H1 (cell line): ENCODE data around the gene TPM1. TPM values are rescaled to one million over a fixed set of nuclear protein-coding genes. Genes with fewer than 3 reads are reported as not detected.
A peak's percentile ranks its signal among the peaks of the same experiment; 100 is the strongest.

ENCODE experiments used
- CTCF ChIA-PET: fragments of 300-600 bp; sonication (Branson Sonifier 250); formaldehyde crosslinking; loops from one replicate; lab custom pipeline; 2021; ENCODE audit not compliant: partially characterized antibody; lab: Charles Lee
- POLR2A ChIA-PET: fragments of 300-600 bp; sonication (Branson Sonifier 250); formaldehyde crosslinking; loops from one replicate; lab custom pipeline; 2021; ENCODE audit warnings: inconsistent platforms; ENCODE audit not compliant: partially characterized antibody; lab: Charles Lee
- DNase-seq, 2 experiments: peaks; one replicate each; pipeline versions ENCODE4 v3.0.0 to v3.0.0-alpha.2; 2010 to 2022; ENCODE audit warnings: low spot score in 2 of 2, low read depth in 1 of 2, mixed read lengths in 1 of 2
- FAIRE-seq: peaks from 2 replicates; lab custom pipeline; 2011; peaks lifted over from hg19 to GRCh38; lab: Jason Lieb, UNC
- H2AFZ ChIP-seq: 2 replicates; pipeline ENCODE4 v1.8.1; 2012; ENCODE audit warnings: low read length, inconsistent platforms
- H2AK5ac ChIP-seq: 2 replicates; pipeline ENCODE4 v1.6.1; 2013; ENCODE audit warnings: low read depth, low read length
- H2BK120ac ChIP-seq: replicated peaks from 2 replicates; pipeline ENCODE3; 2013; ENCODE audit warnings: low read depth, low read length, inconsistent platforms
- H2BK12ac ChIP-seq: 2 replicates; pipeline ENCODE4 v1.6.1; 2013; ENCODE audit warnings: low read depth, low read length
- H2BK15ac ChIP-seq: 2 replicates; pipeline ENCODE4 v1.6.1; 2013; ENCODE audit warnings: low read length
- H2BK20ac ChIP-seq: 2 replicates; pipeline ENCODE4 v1.6.1; 2013; ENCODE audit warnings: low read length
- H2BK5ac ChIP-seq: 2 replicates; pipeline ENCODE4 v1.6.1; 2013; ENCODE audit warnings: low read depth, low read length
- H3K14ac ChIP-seq: 2 replicates; pipeline ENCODE4 v1.6.1; 2013; ENCODE audit warnings: inconsistent platforms; ENCODE audit not compliant: insufficient read length
- H3K18ac ChIP-seq: 2 replicates; pipeline ENCODE4 v1.6.1; 2013; ENCODE audit warnings: low read length; ENCODE audit errors: extremely low read depth
- H3K23ac ChIP-seq: 2 replicates; pipeline ENCODE4 v1.6.1; 2013; ENCODE audit warnings: inconsistent platforms; ENCODE audit not compliant: insufficient read length
- H3K23me2 ChIP-seq: 2 replicates; pipeline ENCODE4 v1.6.1; 2013; ENCODE audit warnings: low read depth, low read length
- H3K27ac ChIP-seq: 2 replicates; pipeline ENCODE4 v1.6.1; 2011; ENCODE audit warnings: low read depth, low read length, inconsistent platforms
- H3K27me3 ChIP-seq, 4 experiments: replicated peaks in 1 of 4; 1 replicate in 1 of 4; 2 replicates in 3 of 4; pipeline versions ENCODE4 v1.6.1 to v1.8.1; 2011 to 2013; ENCODE audit warnings: low read length in 3 of 4, mild to moderate bottlenecking in 3 of 4, inconsistent platforms in 2 of 4, mixed read lengths in 2 of 4, moderate library complexity in 1 of 4; ENCODE audit not compliant: control insufficient read depth in 3 of 4, insufficient read depth in 3 of 4; ENCODE audit errors: extremely low read depth in 1 of 4
- H3K36me3 ChIP-seq, 4 experiments: 2 replicates each; pipeline versions ENCODE4 v1.6.1 to v1.8.1; 2011 to 2013; ENCODE audit warnings: mild to moderate bottlenecking in 4 of 4, low read length in 3 of 4, moderate library complexity in 2 of 4, control low read depth in 1 of 4, inconsistent platforms in 1 of 4; ENCODE audit not compliant: insufficient read depth in 4 of 4, control insufficient read depth in 2 of 4
- H3K4ac ChIP-seq: replicated peaks from 2 replicates; pipeline ENCODE3; 2013; ENCODE audit warnings: low read length, low read depth, mixed read lengths, inconsistent platforms; ENCODE audit not compliant: insufficient read length
- H3K4me1 ChIP-seq, 4 experiments: replicated peaks in 1 of 4; 1 replicate in 1 of 4; 2 replicates in 3 of 4; pipeline versions ENCODE4 v1.6.1 to v1.8.1; 2011 to 2013; ENCODE audit warnings: low read length in 3 of 4, inconsistent platforms in 2 of 4, mixed read lengths in 1 of 4; ENCODE audit not compliant: insufficient read depth in 4 of 4, control insufficient read depth in 3 of 4
- H3K4me2 ChIP-seq, 2 experiments: 2 replicates each; pipeline versions ENCODE4 v1.6.1 to v1.8.1; 2011 to 2013; ENCODE audit warnings: low read depth in 2 of 2, low read length in 2 of 2, control low read depth in 1 of 2, inconsistent platforms in 1 of 2, mild to moderate bottlenecking in 1 of 2; ENCODE audit not compliant: insufficient read depth in 1 of 2
- H3K4me3 ChIP-seq, 4 experiments: fragments of 200-600, 300-600 bp in 1 of 4; sonication (generic), shearing (Covaris generic), sonication (Bioruptor Twin) in 1 of 4; 2 replicates each; pipeline versions ENCODE4 v1.5.1 to v1.8.1; 2011 to 2016; ENCODE audit warnings: low read length in 4 of 4, low read depth in 3 of 4, control low read depth in 2 of 4, inconsistent platforms in 2 of 4, mild to moderate bottlenecking in 2 of 4, mixed read lengths in 1 of 4, moderate library complexity in 1 of 4; ENCODE audit not compliant: insufficient read depth in 2 of 4; ENCODE audit errors: extremely low read depth in 1 of 4
- H3K56ac ChIP-seq: replicated peaks from 2 replicates; pipeline ENCODE3; 2013; ENCODE audit warnings: low read depth, mild to moderate bottlenecking, mixed read lengths, low read length, inconsistent platforms; ENCODE audit not compliant: insufficient read length
- H3K79me1 ChIP-seq: 2 replicates; pipeline ENCODE4 v1.6.1; 2013; ENCODE audit warnings: low read depth, low read length, control low read depth
- H3K79me2 ChIP-seq, 2 experiments: 2 replicates each; pipeline versions ENCODE4 v1.6.1 to v1.8.1; 2012 to 2013; ENCODE audit warnings: low read length in 2 of 2, mild to moderate bottlenecking in 2 of 2, inconsistent platforms in 1 of 2; ENCODE audit not compliant: insufficient read depth in 2 of 2, control insufficient read depth in 1 of 2
- H3K9ac ChIP-seq, 4 experiments: replicated peaks in 1 of 4; 1 replicate in 1 of 4; 2 replicates in 3 of 4; pipeline versions ENCODE4 v1.6.1 to v1.8.1; 2011 to 2013; ENCODE audit warnings: low read depth in 3 of 4, low read length in 3 of 4, control low read depth in 2 of 4, mild to moderate bottlenecking in 2 of 4, moderate library complexity in 2 of 4, inconsistent platforms in 1 of 4; ENCODE audit errors: extremely low read depth in 1 of 4
- H3K9me3 ChIP-seq, 2 experiments: 2 replicates each; pipeline versions ENCODE4 v1.6.1 to v1.8.1; 2012 to 2013; ENCODE audit warnings: mild to moderate bottlenecking in 2 of 2, moderate library complexity in 2 of 2, control low read depth in 1 of 2, inconsistent platforms in 1 of 2, low read depth in 1 of 2, low read length in 1 of 2, mixed read lengths in 1 of 2; ENCODE audit not compliant: insufficient read depth in 2 of 2
- H4K20me1 ChIP-seq, 2 experiments: replicated peaks in 1 of 2; 2 replicates each; pipeline versions ENCODE3 to v1.8.1; 2011 to 2013; ENCODE audit warnings: inconsistent platforms in 2 of 2, low read length in 2 of 2, mild to moderate bottlenecking in 1 of 2; ENCODE audit not compliant: insufficient read depth in 2 of 2, control insufficient read depth in 1 of 2
- H4K5ac ChIP-seq: 2 replicates; pipeline ENCODE4 v1.6.1; 2013; ENCODE audit warnings: low read length, low read depth, mixed read lengths, inconsistent platforms; ENCODE audit not compliant: insufficient read length
- H4K8ac ChIP-seq: 2 replicates; pipeline ENCODE4 v1.8.0; 2013; ENCODE audit warnings: mild to moderate bottlenecking, moderate library complexity, low read length, inconsistent platforms; ENCODE audit not compliant: insufficient read depth; ENCODE audit errors: extremely low read depth
- H4K91ac ChIP-seq: replicated peaks from 2 replicates; pipeline ENCODE3; 2013; ENCODE audit warnings: low read length, mixed read lengths, inconsistent platforms; ENCODE audit not compliant: insufficient read length
- EZH2 ChIP-seq: fragments of 200-600 bp; sonication (generic); IDR thresholded peaks from 2 replicates; pipeline ENCODE4 v1.7.1; 2012; ENCODE audit warnings: low read depth, mild to moderate bottlenecking, moderate library complexity, low read length, inconsistent platforms; ENCODE audit not compliant: severe bottlenecking
- FOSL1 ChIP-seq: IDR thresholded peaks from 2 replicates; pipeline ENCODE4 v1.6.1; 2011; ENCODE audit warnings: mild to moderate bottlenecking, low read depth, low read length, moderate library complexity; ENCODE audit not compliant: insufficient read depth
- KDM1A ChIP-seq: fragments of 200-600, 300-600 bp; sonication (generic); IDR thresholded peaks from 2 replicates; pipeline ENCODE4 v1.7.1; 2016; ENCODE audit warnings: mild to moderate bottlenecking, low read length, borderline replicate concordance
- KDM4A ChIP-seq: IDR thresholded peaks from one replicate; pipeline ENCODE4 v1.7.1; 2012; ENCODE audit warnings: low read depth, mild to moderate bottlenecking, moderate library complexity, low read length, inconsistent platforms; ENCODE audit not compliant: severe bottlenecking
- RFX5 ChIP-seq: IDR thresholded peaks from 2 replicates; pipeline ENCODE4 v1.6.1; 2011; ENCODE audit warnings: low read depth, low read length, improper control_type of control experiment, borderline replicate concordance
- ZNF274 ChIP-seq: IDR thresholded peaks from 2 replicates; pipeline ENCODE4 v1.7.0; 2012; ENCODE audit warnings: low read length, borderline replicate concordance; ENCODE audit errors: extremely low read depth
- WGBS, 2 experiments: shearing (Covaris generic) in 1 of 2; methylation state at CpG; one replicate each; pipeline versions ENCODE4 v1.1.6 to v1.1.7; 2013 to 2015; ENCODE audit warnings: low lambda C conversion rate in 2 of 2, mixed read lengths in 2 of 2, inconsistent platforms in 1 of 2, low coverage in 1 of 2, missing lambda C conversion rate in 1 of 2; ENCODE audit not compliant: insufficient replicate concordance in 2 of 2, insufficient coverage in 1 of 2, insufficient read length in 1 of 2; ENCODE audit errors: extremely low coverage in 1 of 2, missing lambda C conversion rate in 1 of 2; 5-methylcytosine and 5-hydroxymethylcytosine counted together
- polyA plus RNA-seq, 7 experiments: library from polyadenylated mRNA; depleted of rRNA in 3 of 7; stranded (reverse) in 5 of 7; unstranded in 2 of 7; fragments of >200 nt in 5 of 7; fragments of 200-250 nt in 2 of 7; gene quantifications; 1 replicate in 5 of 7; 2 replicates in 1 of 7; 4 replicates in 1 of 7; pipeline versions ENCODE4 v1.2.1 to v1.2.3, GENCODE V29; 2011 to 2013; ENCODE audit warnings: missing spikeins in 2 of 7, mixed read lengths in 2 of 7
- total RNA-seq: library from RNA; stranded (reverse); fragmentation: NEBNext Ultra II Directional; extraction: Animal tissue kit (Norgen Biotek cat#: 25700); gene quantifications from 2 replicates; pipeline ENCODE4 v1.2.1, GENCODE V29; 2021
- TF ChIP-seq, protein P1 (sequence below): IDR thresholded peaks from 2 replicates; pipeline ENCODE4 v1.6.1; 2012; ENCODE audit warnings: inconsistent platforms

The TPM1 gene
- total and polyA plus RNA-seq, 2 of the 8 experiments (the other 6 are each of a cell fraction or from before 2014, with no cell fraction given) = 258 to 579 TPM

DNA sequence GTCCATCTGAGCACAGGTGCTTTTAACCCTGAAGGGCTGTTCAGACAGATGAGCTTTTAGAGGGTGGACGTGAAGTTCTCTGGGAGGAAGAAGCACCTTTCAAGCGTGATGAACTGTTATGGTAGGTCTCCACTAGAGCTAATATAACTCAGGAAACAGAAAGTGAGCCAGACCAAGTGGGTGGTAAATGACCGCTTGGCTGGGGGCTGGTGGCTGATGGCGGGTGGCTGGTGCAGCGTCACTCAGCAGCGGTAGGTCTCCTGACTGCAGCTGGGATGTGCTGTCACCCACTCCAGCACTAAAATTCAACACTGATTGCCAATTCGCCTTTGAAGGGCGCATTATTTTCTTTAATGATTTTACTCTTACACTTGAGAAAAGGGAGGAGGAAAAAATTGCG is 47.9 kb downstream of the TPM1 start:
- Histone ChIP-seq H3K56ac (no peak overlapping the region), H4K20me1 (no peaks in the 10 kb centered on the region), H3K23ac (no peak overlapping the region), H3K9me3 (no peaks in the 10 kb centered on the region), H3K36me3 (no peaks in the 10 kb centered on the region), H3K18ac (no peak overlapping the region), H3K79me2 (no peaks in the 10 kb centered on the region), H3K4me1 (peaks cover 4 to 19% (median 13%) of the 10 kb centered on the region in 4 experiments; a peak in 5 of 7 replicates), H3K14ac (no peak overlapping the region), H3K23me2 (no peaks in the 10 kb centered on the region), H2AFZ (no peak overlapping the region), H2BK15ac (no peak overlapping the region), H2BK5ac (no peak overlapping the region; the same call in 1 of the 2 replicates), H4K91ac (no peak overlapping the region), H3K4me3 (no peak overlapping the region), H3K27me3 (no peaks in the 10 kb centered on the region), H2BK20ac (no peak overlapping the region), H2AK5ac (no peak overlapping the region), H4K5ac (no peak overlapping the region), H2BK12ac (peak overlapping the region; percentile 91; the same call in 1 of the 2 replicates), H3K79me1 (no peaks in the 10 kb centered on the region), H2BK120ac (no peak overlapping the region), H3K4me2 (no peak overlapping the region), H4K8ac (no peak overlapping the region), H3K4ac (no peak overlapping the region), H3K9ac (no peak overlapping the region), H3K27ac (0 out of 2 replicates have a peak overlapping the region, but pooled peaks have one; percentile 0)
- 88% methylated on average over 9 of the region's 9 CpGs; no CpG with 5 or more reads in 1 of the 2 experiments for WGBS, 2 experiments
- ChIA-PET POLR2A (interaction anchor here (2.7 to 18.5 kb wide), 3 partner anchors 21 to 46 kb away, joined by 10 to 325 read pairs (median 179); partner anchors contain the start of gene TPM1), CTCF (interaction anchor here (0.8 to 5.1 kb wide), 12 partner anchors 9 to 308 kb away, joined by 3 to 32 read pairs (median 4); no protein-coding TSS in a partner anchor)
- FAIRE-seq (no peak), DNase-seq (no peak)
- TF ChIP-seq RFX5 (no peak), KDM1A (no peak), ZNF274 (no peak), KDM4A (no peak), FOSL1 (no peak), EZH2 (no peak)
- TF ChIP-seq, protein P1, sequence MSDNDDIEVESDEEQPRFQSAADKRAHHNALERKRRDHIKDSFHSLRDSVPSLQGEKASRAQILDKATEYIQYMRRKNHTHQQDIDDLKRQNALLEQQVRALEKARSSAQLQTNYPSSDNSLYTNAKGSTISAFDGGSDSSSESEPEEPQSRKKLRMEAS = no peak
